Measurements from ENCODE around the gene ATP6V1G2.

Gene ATP6V1G2

DNA sequence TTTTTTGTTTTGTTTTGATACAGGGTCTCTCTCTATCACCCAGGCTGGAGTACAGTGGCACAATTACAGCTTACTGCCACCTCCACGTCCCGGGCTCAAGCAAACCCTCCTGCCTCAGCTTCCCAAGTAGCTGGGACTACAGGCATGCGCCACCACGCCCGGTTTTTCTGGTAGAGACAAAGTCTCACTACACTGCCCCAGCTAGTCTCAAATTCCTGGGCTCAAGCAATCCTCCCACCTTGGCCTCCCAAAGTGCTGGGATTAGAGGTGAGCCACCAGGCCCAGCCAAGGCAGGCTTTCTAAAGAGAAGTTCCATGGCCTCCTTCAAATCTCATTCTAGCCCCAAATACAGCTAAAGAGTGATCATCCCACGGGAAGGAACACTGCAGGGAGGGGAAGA is 12.4 kb downstream of the ATP6V1G2 start:
- no peak for DNase-seq (ENCODE audit: low read depth, low spot score)
- ChIA-PET CTCF (interaction anchor here (1.3 to 38.4 kb wide), 2 partner anchors 12 to 54 kb away, joined by 4 to 1569 read pairs; partner anchors contain the start of genes ATP6V1G2, LST1, LTB and NCR3), POLR2A (no interaction called here)
- TF ChIP-seq, protein P1, sequence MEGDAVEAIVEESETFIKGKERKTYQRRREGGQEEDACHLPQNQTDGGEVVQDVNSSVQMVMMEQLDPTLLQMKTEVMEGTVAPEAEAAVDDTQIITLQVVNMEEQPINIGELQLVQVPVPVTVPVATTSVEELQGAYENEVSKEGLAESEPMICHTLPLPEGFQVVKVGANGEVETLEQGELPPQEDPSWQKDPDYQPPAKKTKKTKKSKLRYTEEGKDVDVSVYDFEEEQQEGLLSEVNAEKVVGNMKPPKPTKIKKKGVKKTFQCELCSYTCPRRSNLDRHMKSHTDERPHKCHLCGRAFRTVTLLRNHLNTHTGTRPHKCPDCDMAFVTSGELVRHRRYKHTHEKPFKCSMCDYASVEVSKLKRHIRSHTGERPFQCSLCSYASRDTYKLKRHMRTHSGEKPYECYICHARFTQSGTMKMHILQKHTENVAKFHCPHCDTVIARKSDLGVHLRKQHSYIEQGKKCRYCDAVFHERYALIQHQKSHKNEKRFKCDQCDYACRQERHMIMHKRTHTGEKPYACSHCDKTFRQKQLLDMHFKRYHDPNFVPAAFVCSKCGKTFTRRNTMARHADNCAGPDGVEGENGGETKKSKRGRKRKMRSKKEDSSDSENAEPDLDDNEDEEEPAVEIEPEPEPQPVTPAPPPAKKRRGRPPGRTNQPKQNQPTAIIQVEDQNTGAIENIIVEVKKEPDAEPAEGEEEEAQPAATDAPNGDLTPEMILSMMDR (IDR thresholded peaks at IDR 0.05; ENCODE audit: insufficient read depth, low read length, missing control alignments) = no peak
- no peak overlapping the region for H3K4me3 ChIP-seq (ENCODE audit: low read depth, low read length)

DNA sequence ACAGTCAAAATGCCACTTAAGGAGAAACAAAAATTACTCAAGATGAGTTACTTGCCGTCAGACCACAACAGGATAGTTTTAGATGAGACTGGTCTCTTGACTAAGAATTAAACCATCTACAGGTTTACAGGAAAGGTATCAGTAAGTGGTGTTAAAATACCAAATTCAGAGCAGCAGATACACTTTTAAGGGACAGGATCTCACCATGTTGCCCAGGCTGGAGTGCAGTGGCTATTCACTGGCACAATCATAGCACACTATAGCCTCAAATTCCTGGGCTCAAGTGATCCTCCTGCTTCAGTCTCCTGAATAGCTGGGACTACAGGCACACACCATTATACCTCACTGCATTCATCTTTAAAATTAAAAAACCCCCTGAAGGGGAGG is 13.0 kb downstream of the ATP6V1G2 start:
- POLR2A ChIA-PET = no interaction called here
- CTCF ChIA-PET = interaction anchor here (1.3 kb wide), 1 partner anchor 13 kb away, joined by 4 read pairs; the partner anchor contains the start of gene ATP6V1G2
- TF ChIP-seq, protein P1 (IDR thresholded peaks at IDR 0.05; ENCODE audit: insufficient read depth, low read length, missing control alignments) = no peak
- no peak overlapping the region for H3K4me3 ChIP-seq (ENCODE audit: low read depth, low read length)
- no peak for DNase-seq (ENCODE audit: low read depth, low spot score)

DNA sequence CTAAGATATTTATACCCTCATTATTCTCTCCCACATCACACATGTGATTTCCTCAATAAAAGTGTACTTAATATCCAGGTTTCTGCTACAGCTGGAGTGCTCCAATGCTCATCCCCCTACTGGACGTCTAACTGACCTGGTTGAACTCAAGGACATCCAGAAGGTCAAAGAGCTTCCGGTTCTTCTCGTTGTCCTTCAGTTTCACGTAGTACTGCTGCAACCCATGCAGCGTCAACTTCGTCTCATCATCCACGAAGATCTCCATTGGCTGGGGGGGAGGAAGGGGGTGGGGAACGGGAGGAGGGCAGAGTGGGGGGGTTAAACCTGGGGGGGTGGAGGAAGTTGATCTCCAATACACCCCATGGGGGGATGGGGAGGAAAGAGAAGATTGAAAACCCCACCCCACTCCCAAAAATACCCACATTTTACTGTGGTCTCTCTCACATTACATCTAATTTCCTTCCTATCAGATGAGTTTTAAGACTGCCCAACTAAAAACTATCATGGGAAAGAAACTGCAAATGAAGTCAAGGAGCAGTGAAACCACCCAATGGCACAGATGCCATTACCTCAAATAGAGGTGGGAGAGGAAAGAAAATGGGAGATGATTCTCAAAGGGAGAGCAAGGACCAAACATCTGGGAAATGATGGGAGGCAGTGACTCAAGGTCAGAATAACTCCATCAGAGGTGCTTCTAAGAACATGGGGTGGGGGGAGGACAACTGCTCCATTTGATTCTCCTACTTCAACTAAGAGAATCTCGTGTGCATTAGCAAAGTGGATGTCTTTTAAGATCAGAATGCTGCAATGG is 13.6 kb downstream of the ATP6V1G2 start:
- POLR2A ChIA-PET = no interaction called here
- H3K4me3 ChIP-seq (ENCODE audit: low read depth, low read length) = no peak overlapping the region
- CTCF ChIA-PET = interaction anchor here (1.0 kb wide), 1 partner anchor 66 kb away, joined by 4 read pairs; no protein-coding TSS in a partner anchor
- DNase-seq (ENCODE audit: low read depth, low spot score) = no peak
- TF ChIP-seq, protein P1 (IDR thresholded peaks at IDR 0.05; ENCODE audit: insufficient read depth, low read length, missing control alignments) = no peak

DNA sequence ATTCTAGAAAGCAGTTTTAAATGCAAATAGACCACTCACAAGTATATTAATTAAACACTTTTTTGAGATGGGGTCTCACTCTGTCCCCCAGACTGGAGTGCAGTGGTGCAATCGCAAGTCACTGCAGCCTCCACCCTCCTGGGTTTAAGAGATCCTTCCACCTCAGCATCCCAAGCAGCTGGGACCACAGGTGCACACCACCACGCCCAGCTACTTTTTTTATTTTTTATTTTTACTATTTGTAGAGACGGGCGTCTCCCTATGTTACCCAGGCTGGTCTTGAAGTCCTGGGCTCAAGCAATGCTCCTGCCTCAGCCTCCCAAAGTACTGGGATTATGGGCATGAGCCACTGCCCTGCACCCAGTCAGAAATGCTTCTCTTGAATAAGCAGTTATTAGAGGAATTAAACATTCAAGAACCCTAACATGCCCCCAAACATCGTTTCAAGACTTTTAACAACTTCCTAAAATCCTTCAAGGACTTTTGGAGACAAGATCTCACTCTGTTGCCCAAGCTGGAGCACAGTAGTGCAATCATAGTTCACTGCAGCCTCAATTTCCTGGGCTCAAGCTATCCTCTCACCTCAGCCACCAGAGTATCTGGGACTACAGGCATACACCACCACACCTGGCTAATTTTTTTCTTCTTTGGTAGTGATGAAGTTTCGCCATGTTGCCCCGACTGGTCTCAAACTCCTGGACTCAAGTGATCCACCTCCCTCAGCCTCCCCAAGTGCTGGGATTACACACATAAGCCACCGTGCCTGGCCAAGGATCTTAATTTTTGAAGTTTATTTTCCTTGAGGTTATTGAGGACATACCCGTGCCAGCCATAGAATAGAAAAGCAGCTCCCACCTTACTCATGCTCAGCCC is 14.4 kb downstream of the ATP6V1G2 start:
- TF ChIP-seq, protein P1 (IDR thresholded peaks at IDR 0.05; ENCODE audit: insufficient read depth, low read length, missing control alignments) = no peak
- ChIA-PET POLR2A (interaction anchor here (1.0 kb wide), 2 partner anchors 10 to 15 kb away, joined by 3 to 8 read pairs; partner anchors contain the start of gene DDX39B), CTCF (interaction anchor here (1.0 to 1.4 kb wide), 2 partner anchors 66 kb away, joined by 4 to 8 read pairs; no protein-coding TSS in a partner anchor)
- DNase-seq (ENCODE audit: low read depth, low spot score) = no peak
- H3K4me3 ChIP-seq (ENCODE audit: low read depth, low read length) = no peak overlapping the region

DNA sequence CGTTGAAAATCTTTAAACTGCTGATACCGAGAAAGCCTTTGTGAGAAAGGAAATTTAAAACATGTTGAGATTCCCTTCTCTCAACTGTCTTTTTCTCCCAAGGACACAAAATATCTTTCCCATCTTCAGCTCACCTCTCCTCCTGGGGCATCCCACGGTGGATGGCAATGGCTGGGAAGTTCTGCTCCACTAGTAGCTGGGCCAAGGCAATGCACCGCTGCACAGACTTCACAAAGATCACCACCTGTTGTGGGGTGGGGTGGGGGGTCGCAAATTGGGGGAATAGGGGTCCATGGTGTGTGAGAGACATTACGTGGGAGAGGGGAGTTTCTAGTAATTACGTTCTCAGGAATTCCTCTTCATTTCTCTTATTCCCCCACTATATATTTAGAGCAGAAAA is 15.2 kb downstream of the ATP6V1G2 start:
- TF ChIP-seq, protein P1 (IDR thresholded peaks at IDR 0.05; ENCODE audit: insufficient read depth, low read length, missing control alignments) = no peak
- POLR2A ChIA-PET = interaction anchor here (1.0 kb wide), 2 partner anchors 10 to 14 kb away, joined by 3 to 8 read pairs; partner anchors contain the start of gene DDX39B
- CTCF ChIA-PET = interaction anchor here (1.3 to 1.4 kb wide), 2 partner anchors 10 to 67 kb away, joined by 3 to 8 read pairs; partner anchors contain the start of gene DDX39B
- H3K4me3 ChIP-seq (ENCODE audit: low read depth, low read length) = no peak overlapping the region
- DNase-seq (ENCODE audit: low read depth, low spot score) = no peak

Measured in AG04449 (cell line).